HuH-7.5 (cell line): ENCODE measurements around the gene MBNL1.
A peak's percentile ranks its signal among the peaks of the same experiment; 100 is the strongest.

Experiments
- DNase-seq: peaks from one replicate; pipeline ENCODE4 v3.0.0; 2011; ENCODE audit warnings: low spot score

MBNL1 gene

DNA sequence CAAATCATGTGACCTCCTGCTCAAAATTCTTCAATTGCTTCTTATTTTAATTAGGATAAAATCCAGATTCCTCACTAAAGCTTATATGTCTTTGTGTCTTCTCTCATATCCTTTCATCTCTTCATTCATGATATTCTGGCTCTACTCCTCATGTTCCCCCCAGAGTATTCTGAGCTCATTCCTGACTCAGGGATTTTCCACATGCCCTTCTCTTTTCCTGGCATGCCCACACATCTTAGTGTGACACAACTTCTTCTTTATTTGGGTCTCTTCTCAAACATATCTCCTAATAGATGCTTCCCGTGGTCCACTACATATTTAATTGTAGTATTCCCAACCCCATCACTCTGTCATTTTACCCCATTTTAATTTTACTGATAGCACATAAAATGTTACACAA, 15.2 kb upstream of the MBNL1 start:
- DNase-seq: no peak

DNA sequence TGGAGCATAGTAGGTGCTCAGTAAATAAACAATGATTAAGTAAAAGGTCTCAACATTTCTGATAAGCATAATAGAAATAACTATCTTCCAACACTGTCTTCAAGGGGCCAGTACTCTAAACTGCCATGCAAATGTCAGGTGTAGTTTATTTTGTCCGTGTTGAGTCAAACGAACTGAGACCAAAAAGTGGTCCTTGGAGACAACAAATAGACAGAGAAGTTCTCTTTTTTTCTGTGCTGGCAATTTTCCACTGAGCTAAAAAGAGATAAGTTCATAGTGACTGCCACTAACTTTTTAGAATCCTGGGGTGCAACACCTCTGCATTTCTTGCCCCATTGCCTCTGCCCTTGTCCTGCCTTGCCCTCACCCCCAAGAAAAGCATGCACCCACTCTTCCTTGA, 14.7 kb upstream of the MBNL1 start:
- no peak for DNase-seq

DNA sequence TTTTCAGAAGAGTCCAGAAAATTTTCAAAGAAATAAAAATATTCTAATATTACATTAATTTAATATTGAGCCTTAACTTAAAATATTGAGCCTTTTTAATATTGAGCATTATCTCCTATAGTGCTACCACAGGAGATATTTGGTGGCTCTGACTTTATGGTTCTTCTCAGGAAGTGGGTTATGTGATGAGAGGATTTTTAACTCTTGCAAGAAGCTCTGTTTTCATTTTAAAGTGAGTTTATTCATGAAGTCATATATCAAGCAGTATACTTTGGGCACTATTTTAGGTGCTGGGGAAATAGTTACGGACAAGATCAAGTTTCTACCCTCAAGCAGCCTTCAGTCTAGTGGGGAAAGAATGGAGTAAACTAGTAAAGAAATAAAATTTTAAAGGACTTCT, 13.4 kb upstream of the MBNL1 start:
- DNase-seq: no peak

DNA sequence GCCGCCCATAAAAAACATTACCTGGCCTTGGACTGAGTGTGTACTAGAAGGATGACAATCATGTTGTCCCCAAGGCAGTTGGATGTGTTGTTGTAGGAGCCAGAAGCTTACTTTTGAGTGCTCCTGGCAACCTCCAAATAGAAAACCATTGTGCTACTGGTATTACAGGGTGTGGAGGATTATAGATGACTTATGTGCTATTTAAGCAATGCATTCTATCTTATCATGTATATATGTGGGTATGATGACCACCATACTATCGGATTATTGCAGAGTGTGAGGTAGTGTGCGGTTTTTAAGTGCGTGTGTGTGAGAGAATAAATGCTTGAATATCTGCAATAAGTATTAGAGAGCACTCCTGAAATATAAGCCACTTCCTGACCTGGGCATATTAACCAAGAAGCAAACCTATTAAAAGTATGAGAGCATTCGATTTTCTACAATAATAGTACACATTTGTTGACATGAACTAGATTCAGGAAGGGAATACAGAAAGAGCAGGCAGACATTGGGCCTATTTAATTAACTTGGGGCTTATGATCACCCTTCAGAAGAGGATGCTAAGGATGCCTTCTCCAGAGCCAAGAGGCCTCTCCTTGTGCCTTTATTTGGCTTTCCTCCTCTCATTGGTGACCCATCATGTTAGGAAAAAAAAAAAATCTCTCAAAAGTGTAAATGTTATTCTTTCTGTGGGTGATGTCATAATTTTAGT, 11.7 kb upstream of the MBNL1 start:
- no peak for DNase-seq

DNA sequence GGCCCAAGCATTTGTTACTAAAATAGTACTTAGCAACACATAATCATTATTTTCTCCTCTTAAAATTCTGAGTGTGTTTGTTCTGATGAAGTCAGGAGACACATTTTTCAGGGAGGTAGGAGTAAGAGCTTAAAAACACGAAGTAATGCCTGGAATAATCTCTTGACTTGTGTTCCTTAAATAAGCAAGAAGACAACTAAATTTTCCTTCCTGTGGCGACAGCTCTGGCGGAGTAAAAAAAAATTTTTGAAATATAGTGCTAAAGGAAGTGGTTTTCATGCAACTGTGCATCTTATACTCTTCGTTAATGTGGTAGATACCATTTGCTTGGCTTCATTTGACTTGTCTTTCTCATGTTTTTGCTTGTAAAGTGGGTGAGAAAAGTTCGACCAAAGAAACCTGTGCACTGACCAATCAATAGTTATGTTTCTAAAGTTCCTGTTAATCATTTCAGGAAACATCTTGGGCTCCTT, 11.1 kb upstream of the MBNL1 start:
- no peak for DNase-seq

DNA sequence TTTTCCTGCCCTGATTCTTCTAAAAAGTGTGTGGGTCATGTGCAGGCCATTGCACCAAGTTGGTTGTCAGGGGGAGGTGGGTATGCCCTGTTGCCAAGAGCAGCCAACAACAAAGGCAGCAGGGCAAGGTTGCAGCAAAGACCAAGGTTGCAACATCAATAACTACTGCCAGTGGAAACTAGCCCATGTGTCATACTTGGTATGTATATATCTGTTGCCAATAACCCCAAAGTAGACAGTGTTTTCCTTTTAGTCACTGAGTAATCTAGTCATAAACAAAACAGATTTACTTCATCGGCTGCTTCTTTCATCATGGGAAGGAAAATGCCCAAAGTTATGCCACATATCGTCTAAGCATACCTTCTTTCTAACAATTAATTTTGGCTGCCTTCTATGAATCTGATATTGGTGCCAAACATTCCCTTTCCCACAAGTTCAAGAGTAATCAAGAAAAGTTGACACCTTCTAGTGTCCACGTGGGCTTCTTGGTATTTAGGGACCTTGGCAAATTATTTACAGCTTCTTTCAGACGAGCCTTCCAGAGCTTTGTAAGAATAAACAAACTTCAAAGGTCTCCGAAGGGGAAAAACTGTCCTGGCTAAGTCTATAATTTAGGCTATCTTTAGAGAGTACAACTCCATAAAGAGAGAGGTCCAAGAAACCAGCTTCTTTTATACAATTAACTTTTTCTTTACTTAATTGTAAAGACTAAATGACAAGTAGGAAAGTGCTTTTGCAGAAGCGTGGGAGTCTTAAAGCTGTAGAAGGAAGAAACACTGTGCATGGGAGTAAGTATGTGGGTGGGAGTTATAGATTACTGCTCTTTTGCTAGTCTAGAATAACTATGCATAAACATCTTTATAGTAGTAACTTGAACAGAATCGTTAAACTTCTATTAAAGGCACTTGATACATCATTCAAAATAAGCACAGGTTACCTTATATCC, 10.0 kb upstream of the MBNL1 start:
- DNase-seq: no peak

DNA sequence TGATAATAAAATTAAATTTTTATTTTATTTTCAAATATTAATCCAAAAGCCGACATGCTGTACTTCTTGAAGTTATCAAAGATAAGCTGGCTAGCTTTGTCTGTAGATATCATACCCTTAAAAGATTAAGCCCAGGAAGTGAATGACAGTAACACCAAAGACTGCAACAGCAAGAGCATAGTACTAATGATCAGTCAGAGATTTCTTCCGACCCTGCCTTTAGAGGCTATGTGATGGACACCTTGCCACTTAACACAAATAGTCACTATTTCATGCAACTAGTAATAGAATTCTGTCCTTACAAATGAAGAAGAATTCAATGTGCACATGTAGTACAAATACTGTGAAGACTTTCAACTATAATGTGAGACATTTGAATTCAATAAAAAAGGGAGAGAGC, 9.3 kb upstream of the MBNL1 start:
- DNase-seq: no peak

DNA sequence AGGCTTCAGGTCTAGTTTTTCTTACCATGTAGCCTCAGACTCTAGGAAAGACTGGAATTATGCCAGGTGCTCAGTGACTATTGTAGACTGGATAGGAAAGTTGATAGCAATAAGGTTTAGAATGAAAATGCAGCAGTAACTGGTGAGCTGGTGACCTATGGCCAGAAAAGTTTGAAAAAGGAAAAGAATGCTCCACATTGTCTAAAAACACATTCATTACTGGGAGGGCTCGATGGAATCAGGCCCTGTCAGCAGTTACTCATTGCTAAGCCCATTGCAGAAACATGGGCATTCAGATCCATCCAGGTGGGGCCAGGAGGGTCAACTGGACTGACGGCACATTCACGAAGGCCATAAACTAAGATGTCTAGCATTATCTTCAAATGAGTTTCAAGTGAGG, 8.7 kb upstream of the MBNL1 start:
- DNase-seq: no peak

DNA sequence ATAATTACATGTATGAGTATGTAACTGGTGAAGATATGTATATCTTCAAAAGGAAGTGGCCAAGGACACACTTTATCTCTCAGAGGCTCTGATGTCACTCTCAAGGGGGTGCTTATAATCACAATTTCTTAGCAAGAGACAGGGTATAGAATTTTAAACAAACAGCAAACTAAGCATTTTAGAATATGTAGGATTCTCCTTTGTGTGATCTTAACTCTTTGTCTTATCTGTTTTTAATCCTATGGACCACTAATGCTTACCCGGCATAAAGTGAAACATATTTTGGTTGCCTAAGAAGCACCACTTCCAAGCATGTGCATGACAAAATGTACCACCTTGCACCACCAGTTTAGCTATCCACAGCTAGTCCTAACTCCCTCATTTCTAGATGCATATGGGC, 8.2 kb upstream of the MBNL1 start:
- DNase-seq: no peak

DNA sequence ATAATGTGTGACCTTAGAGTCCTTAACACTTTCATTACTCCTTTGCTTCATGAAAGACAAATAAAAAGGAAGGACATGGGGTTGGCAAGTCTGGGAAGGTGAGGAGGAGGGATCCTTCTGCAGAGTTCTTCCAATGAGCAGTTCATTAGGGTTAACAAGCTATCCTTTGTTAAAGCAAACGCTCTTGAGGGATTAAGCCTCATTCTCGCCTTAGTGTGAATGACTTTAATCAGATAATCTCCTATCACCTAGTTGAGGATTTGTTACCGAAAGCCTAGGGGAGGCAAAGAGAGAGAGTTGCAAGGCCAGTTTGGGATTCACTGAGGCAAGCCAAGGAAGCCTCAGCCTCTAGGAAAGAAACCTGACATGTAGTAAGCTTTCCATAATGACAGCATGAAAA, 7.4 kb upstream of the MBNL1 start:
- no peak for DNase-seq

DNA sequence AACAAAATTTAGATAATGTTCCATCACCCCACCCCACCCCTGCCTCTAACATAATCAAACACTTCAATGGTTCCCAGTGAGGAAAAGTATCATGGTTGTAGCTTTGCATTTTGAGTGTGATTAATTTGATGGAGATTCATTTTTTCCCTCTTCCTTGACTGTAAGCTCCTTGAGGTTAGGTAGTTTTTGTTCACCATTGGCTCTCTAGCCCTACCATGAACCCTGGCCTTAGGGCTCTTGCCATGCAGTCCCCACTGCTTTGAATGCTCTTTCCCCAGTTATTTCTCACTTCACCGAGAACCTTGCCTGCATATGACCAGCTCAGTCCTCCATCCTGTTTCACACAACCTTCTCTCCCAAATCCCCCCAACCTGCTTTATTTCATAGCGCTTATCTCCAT, 5.0 kb upstream of the MBNL1 start:
- no peak for DNase-seq

DNA sequence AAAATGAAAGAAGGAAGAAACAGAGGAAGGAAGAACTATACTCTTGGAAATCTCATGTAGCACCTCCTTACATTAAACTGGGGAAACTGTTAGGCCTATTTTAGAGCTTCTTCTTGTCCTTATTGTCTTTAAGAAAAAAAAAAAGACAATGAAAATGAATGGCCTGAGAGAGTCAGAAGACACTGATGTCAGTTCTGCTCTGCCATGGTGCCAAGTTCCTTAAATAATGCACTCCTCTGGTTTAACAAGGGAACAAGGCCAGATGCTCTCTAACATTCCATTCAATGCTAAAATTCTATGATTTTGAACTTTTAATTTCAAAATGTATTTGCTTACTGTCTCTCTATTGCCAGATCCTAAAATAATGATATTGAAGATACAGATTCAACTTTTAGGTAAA, 4.4 kb upstream of the MBNL1 start:
- no peak for DNase-seq

DNA sequence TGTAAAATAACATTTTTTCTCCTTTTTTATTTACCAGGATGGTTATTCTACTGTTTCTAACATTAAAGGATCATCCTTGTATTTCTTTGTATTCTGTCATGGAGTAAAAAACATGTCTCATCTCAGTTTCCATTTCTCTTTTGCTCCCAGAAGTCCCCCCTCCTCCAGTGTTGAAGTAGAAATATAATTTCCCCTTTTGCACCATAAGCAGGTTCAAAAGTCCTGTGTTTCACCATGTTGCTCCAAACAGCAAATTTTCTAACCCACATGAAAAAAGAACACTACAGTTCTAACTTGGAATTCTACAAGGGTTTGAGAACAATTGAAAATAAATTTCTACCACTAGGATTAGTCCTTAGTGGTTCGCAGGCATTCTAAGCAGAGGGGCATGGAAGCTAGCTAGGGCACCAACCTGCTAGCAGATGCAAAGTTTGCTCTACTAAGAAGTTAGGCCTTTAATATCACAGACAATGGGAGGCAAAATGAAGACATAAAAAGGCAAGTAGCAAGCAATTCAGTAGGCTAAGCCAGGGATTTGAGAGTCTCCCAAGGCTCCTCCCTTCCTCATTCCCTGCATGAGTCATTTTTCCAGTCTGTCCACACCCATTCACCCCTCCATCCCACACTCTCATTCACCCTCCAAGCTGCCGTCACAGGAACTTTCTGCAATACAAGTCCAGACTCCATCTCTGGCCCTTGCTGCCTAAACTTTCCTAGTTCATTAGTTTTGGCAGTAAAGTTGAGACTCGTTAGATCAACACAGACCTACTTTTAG, 2.3 kb upstream of the MBNL1 start:
- no peak for DNase-seq

DNA sequence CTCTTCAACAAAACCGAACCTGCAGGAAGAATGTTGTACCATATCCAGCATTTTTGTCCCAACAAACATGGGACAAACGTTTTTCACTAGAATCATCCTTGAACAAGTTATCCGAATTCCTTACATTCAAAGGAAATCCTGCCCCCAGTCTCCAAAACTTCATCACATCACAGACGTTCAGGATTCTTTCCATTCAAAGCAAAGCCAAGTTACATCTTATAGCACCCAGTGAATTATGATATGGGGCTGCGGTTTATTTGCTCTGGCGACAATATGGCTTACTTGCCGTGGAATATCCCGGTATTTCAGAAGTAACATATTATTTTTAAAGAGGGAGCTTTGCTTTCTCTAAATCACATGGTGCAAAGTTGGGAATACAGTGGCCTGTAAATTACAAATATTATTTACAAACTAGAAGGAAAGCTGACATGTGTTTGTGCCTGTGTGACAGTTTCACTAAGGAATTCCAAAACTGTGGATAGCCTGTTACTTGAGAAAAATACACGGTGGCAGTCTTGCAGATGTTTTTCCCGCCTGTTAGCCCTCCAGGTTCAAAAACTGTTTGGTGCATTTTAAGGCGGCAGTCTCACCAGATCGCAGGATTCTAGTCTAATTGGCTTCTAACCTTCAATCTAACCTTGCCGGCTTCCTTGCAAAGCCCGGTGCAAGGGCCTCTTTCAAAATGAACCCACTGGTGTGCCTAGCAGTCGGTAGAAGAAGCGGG, 736 bp upstream of the MBNL1 start:
- no peak for DNase-seq

DNA sequence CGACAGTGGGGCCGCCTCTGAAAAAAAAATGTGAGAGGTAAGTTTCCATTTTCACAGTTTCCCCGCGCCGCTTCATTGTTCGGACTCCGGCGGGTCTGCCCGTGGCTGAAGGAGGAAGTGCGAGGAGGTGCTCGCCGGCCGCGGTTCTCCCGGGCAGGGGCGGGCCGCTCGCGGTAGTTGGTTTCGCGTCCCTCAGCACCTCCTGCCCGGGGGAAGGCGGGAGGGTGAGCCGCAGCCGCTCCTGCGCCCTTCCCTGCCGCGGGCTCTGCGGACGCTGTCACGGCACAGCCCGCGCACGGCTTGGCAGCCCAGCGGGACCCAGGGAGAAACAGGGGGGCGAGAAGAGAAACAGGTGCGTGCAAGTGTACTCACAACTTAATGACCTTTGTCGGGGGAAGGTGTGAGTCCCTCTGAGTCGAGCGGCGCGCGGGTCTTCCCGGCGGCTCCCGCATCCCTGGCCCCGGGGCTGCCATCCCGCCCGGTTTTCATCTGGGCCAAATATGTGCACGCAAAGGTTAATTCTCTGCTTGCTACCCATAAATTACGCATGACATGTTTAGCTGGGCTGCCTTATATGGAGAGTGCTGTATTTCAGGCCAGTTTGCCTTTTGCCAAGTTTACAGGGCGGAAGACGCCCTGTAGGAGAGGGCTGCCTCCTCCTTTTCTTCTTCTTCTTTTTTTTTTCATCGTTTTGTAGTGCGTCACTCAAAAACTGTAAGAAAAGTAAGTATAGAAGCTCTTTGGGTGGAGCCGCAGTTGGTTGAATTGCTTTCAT, 514 bp downstream of the MBNL1 start:
- DNase-seq: peak; percentile 9

DNA sequence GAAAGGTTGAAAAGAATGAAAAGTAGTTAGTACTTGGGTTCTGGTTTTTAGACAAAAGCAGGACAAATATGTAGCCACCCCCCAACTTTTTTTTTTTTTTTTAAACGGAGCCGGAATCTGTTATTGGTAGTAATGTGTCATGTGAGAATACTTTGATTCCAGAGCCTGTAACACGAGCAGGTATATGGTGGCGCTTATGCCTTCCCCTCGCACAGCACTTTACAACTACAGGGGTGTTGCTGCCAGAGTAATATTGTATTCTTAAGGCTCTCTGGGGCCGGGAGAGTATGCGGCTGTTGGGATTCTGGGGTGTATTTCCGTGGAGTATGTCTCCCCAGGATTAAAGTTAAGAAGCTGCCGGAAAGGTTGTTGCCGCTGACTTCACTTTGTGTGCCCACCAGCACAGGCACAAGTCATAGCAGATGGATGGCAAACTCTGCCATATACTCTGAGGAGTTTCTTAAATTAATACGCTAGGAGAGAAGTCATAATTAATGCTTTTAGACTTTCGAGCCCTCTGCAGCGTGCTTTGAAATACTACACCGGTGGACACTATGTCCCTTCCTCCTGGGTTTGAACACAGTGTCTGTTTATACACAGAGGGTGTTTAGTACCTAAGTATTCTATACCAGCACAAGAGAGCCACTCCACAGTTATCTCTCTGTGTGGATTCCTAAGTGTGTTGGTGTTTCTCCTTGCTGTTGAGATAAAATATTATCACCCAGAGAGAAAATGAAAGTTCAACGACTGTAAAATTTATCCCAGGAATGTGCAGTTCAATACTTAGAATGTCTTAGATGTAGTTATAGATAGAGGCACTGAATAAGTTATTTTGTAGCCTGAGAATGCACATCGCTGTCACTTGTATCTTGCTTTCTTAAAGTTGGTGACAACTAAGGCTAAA, 1.4 kb downstream of the MBNL1 start:
- no peak for DNase-seq

DNA sequence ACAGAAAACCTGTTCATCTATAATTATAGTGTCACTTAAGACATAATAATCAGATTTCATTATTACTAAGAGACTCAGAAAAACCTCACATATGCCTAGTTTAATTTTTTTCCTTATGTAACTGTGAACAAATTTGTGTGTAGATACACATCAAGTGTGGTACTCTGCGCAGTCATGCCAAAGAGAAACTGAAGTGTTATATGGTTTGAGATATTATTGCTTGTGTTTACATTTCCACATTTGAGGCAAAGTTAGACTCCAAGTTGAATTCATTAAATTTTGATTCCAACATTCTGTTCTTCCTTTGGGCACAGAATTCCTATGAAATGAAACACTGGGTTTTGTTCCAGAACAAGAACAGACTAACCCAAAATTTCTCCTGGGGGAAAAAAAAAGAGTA, 2.2 kb downstream of the MBNL1 start:
- no peak for DNase-seq

DNA sequence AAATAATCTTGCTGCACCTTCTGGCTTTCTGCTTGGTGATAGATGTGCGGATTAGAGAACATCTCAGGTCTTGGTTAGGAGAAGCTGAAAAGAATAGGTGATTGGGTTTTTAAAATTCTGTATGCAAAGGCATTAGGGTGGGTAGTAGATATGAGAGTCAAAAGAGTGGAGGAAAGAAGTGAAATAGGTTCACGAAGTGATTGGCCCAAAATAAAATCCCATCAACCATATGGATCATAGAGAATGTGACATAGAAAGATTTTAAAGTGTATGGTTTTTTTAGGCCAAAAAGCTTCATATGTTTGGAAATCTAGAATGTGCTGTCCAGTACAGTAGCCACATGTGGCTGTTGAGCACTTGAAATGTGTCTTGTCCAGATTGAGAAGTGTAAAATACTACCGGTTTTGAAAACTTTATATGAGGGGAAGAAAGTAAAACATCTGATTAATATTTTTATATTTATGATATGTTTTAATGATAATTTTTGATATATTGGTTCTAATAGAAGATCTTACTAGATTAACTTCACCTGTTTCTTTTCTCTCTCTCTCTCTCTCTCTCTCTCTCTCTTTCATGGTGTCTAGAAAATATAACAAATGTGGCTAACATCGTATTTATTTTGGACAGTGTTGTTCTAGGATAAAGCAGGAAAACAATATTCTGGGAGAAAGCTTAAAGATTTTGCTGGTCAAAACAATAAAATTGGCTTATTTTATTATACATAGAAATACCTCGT, 2.9 kb downstream of the MBNL1 start:
- no peak for DNase-seq

DNA sequence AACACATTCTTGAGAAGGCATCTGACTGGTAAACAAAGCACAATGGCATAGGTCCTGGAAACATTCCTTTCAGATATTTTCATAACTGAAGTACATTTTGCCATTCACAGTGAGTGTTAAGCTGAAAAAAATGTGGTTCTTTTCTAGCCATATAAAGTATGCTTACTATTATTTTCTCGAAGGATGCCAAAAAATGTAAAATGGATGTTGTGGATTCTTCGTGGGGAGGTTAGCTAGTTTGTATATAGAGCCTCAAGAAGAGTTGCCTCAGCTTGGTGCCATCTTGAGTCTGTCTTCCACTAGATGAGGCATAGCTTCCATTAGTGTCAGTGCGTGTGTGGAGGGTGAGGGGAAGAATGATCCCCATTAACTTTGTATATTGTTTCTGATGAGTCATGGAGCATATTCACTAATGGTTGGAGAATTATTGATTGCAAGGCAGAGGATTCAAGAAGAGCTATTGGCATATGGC, 4.1 kb downstream of the MBNL1 start:
- no peak for DNase-seq
